Measurements from ENCODE around the gene RAB10. TPM values are rescaled to one million over a fixed set of nuclear protein-coding genes. Genes with fewer than 3 reads are reported as not detected.

RAB10 gene
- total RNA-seq, 2 experiments from 2014 or later = 106 to 109 TPM

- Mint-ChIP-seq H3K27me3 (peaks cover 51% of the 10 kb centered on the region), H3K4me1 (peaks cover 7% of the 10 kb centered on the region), H3K9me3 (no peaks in the 10 kb centered on the region), H3K36me3 (no peaks in the 10 kb centered on the region), H3K4me3 (no peak overlapping the region), H3K27ac (no peak overlapping the region)
- DNase-seq = no peak
These were observed 143.2 kb downstream of the RAB10 start for GRCh38 chr2:26177122-26177521.

- no peaks in the 10 kb centered on the region for H3K36me3 Mint-ChIP-seq
- H3K4me3 Mint-ChIP-seq = no peak overlapping the region
- H3K9me3 Mint-ChIP-seq = no peaks in the 10 kb centered on the region
- H3K27me3 Mint-ChIP-seq = peaks cover 47% of the 10 kb centered on the region
- H3K27ac Mint-ChIP-seq = no peak overlapping the region
- no peak for DNase-seq
- H3K4me1 Mint-ChIP-seq = peaks cover 4% of the 10 kb centered on the region
These were observed 144.4 kb downstream of the RAB10 start for GRCh38 chr2:26178246-26178645.

- no peak for DNase-seq
- Mint-ChIP-seq H3K9me3 (no peaks in the 10 kb centered on the region), H3K27ac (no peak overlapping the region), H3K27me3 (peaks cover 45% of the 10 kb centered on the region), H3K4me1 (peaks cover 4% of the 10 kb centered on the region), H3K36me3 (no peaks in the 10 kb centered on the region), H3K4me3 (peak overlapping the region; percentile 50)
These were observed 145.0 kb downstream of the RAB10 start for GRCh38 chr2:26178746-26179436.

- Mint-ChIP-seq H3K4me1 (peaks cover 4% of the 10 kb centered on the region), H3K9me3 (no peaks in the 10 kb centered on the region), H3K36me3 (no peaks in the 10 kb centered on the region), H3K27me3 (peaks cover 40% of the 10 kb centered on the region), H3K4me3 (peak overlapping the region; percentile 50), H3K27ac (no peak overlapping the region)
- no peak for DNase-seq
These were observed 145.6 kb downstream of the RAB10 start for GRCh38 chr2:26179446-26179913.

GRCh38 chr2:26182441-26182840 lies 148.6 kb downstream of the RAB10 start:
- Mint-ChIP-seq H3K4me1 (peaks cover 12% of the 10 kb centered on the region), H3K27ac (no peak overlapping the region), H3K27me3 (peaks cover 22% of the 10 kb centered on the region), H3K9me3 (no peaks in the 10 kb centered on the region), H3K36me3 (no peaks in the 10 kb centered on the region), H3K4me3 (no peak overlapping the region)
- DNase-seq = no peak

- H3K4me3 Mint-ChIP-seq = no peak overlapping the region
- peaks cover 22% of the 10 kb centered on the region for H3K27me3 Mint-ChIP-seq
- H3K4me1 Mint-ChIP-seq = peaks cover 12% of the 10 kb centered on the region
- H3K9me3 Mint-ChIP-seq = no peaks in the 10 kb centered on the region
- no peak for DNase-seq
- no peaks in the 10 kb centered on the region for H3K36me3 Mint-ChIP-seq
- no peak overlapping the region for H3K27ac Mint-ChIP-seq
These were observed 149.2 kb downstream of the RAB10 start for GRCh38 chr2:26182887-26183630.

- no peaks in the 10 kb centered on the region for H3K9me3 Mint-ChIP-seq
- no peaks in the 10 kb centered on the region for H3K36me3 Mint-ChIP-seq
- H3K4me3 Mint-ChIP-seq = peak overlapping the region; percentile 53
- H3K4me1 Mint-ChIP-seq = peaks cover 12% of the 10 kb centered on the region
- no peak for DNase-seq
- peak overlapping the region; percentile 22 for H3K27ac Mint-ChIP-seq
- peaks cover 21% of the 10 kb centered on the region for H3K27me3 Mint-ChIP-seq
These were observed 150.2 kb downstream of the RAB10 start for GRCh38 chr2:26184121-26184520.

- Mint-ChIP-seq H3K27me3 (peaks cover 17% of the 10 kb centered on the region), H3K4me3 (peak overlapping the region; percentile 78), H3K4me1 (peaks cover 8% of the 10 kb centered on the region), H3K9me3 (no peaks in the 10 kb centered on the region), H3K27ac (peak overlapping the region; percentile 60), H3K36me3 (peaks cover 1% of the 10 kb centered on the region)
- DNase-seq = peak; percentile 88
These were observed 150.8 kb downstream of the RAB10 start for GRCh38 chr2:26184555-26185303.

- Mint-ChIP-seq H3K9me3 (no peaks in the 10 kb centered on the region), H3K27ac (peak overlapping the region; percentile 60), H3K4me3 (peak overlapping the region; percentile 78), H3K36me3 (peaks cover 1% of the 10 kb centered on the region), H3K4me1 (peaks cover 8% of the 10 kb centered on the region), H3K27me3 (peaks cover 11% of the 10 kb centered on the region)
- no peak for DNase-seq
These were observed 151.5 kb downstream of the RAB10 start for GRCh38 chr2:26185304-26185928.

- Mint-ChIP-seq H3K27me3 (peaks cover 5% of the 10 kb centered on the region), H3K4me1 (peaks cover 8% of the 10 kb centered on the region), H3K36me3 (peaks cover 1% of the 10 kb centered on the region), H3K27ac (no peak overlapping the region), H3K9me3 (no peaks in the 10 kb centered on the region), H3K4me3 (peak overlapping the region; percentile 78)
- DNase-seq = no peak
These were observed 152.3 kb downstream of the RAB10 start for GRCh38 chr2:26185954-26186770.

Other genes with a start within 250 kb of the RAB10 start
- 10 to 100 TPM; 36.2 to 39.6 TPM for gene ASXL2, start 155.6 kb upstream of the RAB10 start, total RNA-seq
- gene KIF3C, start 51.6 kb upstream of the RAB10 start, total RNA-seq = 1 to 10 TPM; 3.7 to 4.1 TPM
- 1 to 10 TPM; 2.1 to 2.7 TPM for gene GAREM2, start 139.0 kb downstream of the RAB10 start, total RNA-seq
- gene HADHA, start 210.5 kb downstream of the RAB10 start, total RNA-seq = 100 to 1,000 TPM; 119 to 120 TPM
- gene HADHB, start 210.9 kb downstream of the RAB10 start, total RNA-seq = 10 to 100 TPM; 70.2 to 73.2 TPM

Measured in activated naive CD8-positive, alpha-beta T cell treated with anti-CD3 and anti-CD28 coated beads for 36 hours (primary cell).